Neural crest cell (in vitro differentiated cells): ENCODE measurements around the gene ACSL1. TPM values are rescaled to one million over a fixed set of nuclear protein-coding genes. Genes with fewer than 3 reads are reported as not detected.

Experiments
- DNase-seq: peaks from one replicate; pipeline ENCODE4 v3.0.0; 2021; ENCODE audit warnings: low read depth, mixed read lengths, low spot score
- H3K27ac Mint-ChIP-seq: one replicate; pipeline ENCODE4 v1.8.0; 2021; ENCODE audit warnings: mild to moderate bottlenecking, mixed read lengths; ENCODE audit not compliant: unreplicated experiment
- H3K27me3 Mint-ChIP-seq: 2 replicates; pipeline ENCODE4 v1.8.0; 2021; ENCODE audit warnings: low read depth, mild to moderate bottlenecking, mixed read lengths
- H3K36me3 Mint-ChIP-seq: 2 replicates; pipeline ENCODE4 v1.8.0; 2021; ENCODE audit warnings: low read depth, mild to moderate bottlenecking, mixed read lengths
- H3K4me1 Mint-ChIP-seq: 2 replicates; pipeline ENCODE4 v1.8.0; 2021; ENCODE audit warnings: mixed read lengths
- H3K4me3 Mint-ChIP-seq: one replicate; pipeline ENCODE4 v1.8.0; 2021; ENCODE audit warnings: mild to moderate bottlenecking, mixed read lengths
- H3K9me3 Mint-ChIP-seq: 2 replicates; pipeline ENCODE4 v1.8.0; 2021; ENCODE audit warnings: mixed read lengths
- total RNA-seq: library from RNA; stranded (reverse); gene quantifications from 2 replicates; pipeline ENCODE4 v1.2.1, GENCODE V29; 2021
- TF ChIP-seq, protein P1 (sequence below): fragments of 200-600 bp; sonication (generic); conservative IDR thresholded peaks from 2 replicates; pipeline ENCODE4 v1.5.0; 2021; ENCODE audit warnings: antibody characterized with exemption, mild to moderate bottlenecking

Gene ACSL1
- total RNA-seq, 1 donor from 2014 or later = 10.4 TPM

DNA sequence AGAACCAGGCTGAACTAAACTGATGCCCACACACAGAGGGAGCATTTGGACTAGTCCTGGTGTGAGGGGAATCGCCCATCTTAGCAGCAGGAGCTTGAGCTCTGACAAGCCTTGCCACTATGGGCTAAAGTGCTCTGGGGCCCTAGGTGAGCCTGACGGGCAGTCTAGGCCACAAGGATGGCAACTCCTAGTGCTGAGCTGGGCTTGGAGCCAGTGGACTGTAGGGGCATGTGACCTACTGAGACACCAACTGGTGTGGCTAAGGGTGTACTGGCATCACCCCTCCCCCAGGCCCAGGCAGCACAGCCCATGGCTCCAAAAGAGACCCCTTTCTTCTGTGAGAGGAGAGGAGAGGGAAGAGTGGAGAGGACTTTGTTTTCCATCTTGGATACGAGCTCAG is 106.4 kb downstream of the ACSL1 start:
- Mint-ChIP-seq H3K4me3 (no peak overlapping the region), H3K27me3 (no peaks in the 10 kb centered on the region), H3K27ac (no peak overlapping the region), H3K36me3 (peaks cover 38% of the 10 kb centered on the region), H3K9me3 (no peaks in the 10 kb centered on the region), H3K4me1 (no peaks in the 10 kb centered on the region)
- no peak for DNase-seq
- TF ChIP-seq, protein P1, sequence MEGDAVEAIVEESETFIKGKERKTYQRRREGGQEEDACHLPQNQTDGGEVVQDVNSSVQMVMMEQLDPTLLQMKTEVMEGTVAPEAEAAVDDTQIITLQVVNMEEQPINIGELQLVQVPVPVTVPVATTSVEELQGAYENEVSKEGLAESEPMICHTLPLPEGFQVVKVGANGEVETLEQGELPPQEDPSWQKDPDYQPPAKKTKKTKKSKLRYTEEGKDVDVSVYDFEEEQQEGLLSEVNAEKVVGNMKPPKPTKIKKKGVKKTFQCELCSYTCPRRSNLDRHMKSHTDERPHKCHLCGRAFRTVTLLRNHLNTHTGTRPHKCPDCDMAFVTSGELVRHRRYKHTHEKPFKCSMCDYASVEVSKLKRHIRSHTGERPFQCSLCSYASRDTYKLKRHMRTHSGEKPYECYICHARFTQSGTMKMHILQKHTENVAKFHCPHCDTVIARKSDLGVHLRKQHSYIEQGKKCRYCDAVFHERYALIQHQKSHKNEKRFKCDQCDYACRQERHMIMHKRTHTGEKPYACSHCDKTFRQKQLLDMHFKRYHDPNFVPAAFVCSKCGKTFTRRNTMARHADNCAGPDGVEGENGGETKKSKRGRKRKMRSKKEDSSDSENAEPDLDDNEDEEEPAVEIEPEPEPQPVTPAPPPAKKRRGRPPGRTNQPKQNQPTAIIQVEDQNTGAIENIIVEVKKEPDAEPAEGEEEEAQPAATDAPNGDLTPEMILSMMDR = no peak

DNA sequence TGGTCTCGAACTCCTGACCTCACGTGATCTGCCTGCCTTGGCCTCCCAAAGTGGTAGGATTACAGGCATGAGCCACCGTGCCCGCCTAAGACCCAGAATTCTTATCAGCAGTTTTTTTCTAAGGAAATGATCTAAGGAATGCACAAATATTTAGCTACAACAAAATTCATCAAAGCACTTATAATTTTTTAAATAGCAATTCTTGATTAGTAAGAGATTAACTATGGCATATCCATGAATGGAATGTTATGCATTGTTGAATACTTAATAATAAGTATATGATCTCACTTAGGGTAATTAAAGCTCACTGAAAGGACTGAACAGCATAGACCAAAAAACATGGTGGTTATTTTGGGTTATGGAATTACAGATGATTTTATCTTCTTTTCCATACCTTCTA is 110.2 kb downstream of the ACSL1 start:
- Mint-ChIP-seq H3K36me3 (peaks cover 28% of the 10 kb centered on the region), H3K4me1 (no peaks in the 10 kb centered on the region), H3K4me3 (no peak overlapping the region), H3K9me3 (no peaks in the 10 kb centered on the region), H3K27me3 (no peaks in the 10 kb centered on the region), H3K27ac (no peak overlapping the region)
- TF ChIP-seq, protein P1 = no peak
- no peak for DNase-seq

DNA sequence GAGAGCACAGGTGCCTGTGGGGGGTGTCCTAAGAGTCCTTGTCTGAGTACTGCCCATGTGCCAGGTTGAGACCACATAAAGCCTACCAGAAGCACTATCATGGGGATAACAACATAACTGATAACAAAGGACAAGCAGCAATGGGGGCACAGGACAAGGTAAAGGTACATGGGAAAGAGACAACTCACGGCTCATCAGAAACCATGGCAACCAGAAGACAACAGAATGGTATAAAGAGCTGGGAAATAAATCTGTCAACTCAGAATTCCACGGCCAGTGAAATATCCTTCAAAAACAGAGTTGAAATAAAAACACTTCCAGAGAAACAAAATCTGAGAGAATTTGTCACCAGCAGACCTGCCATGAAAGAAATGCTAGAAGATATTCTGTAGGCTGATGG is 111.9 kb downstream of the ACSL1 start:
- Mint-ChIP-seq H3K27ac (no peak overlapping the region), H3K9me3 (no peaks in the 10 kb centered on the region), H3K4me1 (no peaks in the 10 kb centered on the region), H3K27me3 (no peaks in the 10 kb centered on the region), H3K4me3 (no peak overlapping the region), H3K36me3 (peaks cover 33% of the 10 kb centered on the region)
- TF ChIP-seq, protein P1 = no peak
- DNase-seq = no peak

DNA sequence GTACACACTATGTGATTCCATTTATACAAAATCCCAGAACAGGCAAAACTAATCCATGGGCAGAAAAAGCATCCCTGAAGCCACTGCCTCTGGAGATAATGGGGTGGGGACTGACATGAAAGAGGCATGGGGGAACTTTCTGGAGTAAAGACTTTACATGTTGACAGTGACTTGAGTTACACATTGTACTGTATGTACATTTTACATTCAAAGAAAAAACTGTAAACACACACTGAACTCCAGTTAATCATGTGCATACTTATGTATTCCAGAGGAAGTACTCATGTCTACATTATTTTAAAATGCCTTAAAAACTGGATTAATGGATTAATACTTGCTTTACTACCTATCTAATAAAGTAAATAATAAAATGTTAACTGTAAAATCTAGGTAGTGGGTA is 113.4 kb downstream of the ACSL1 start:
- H3K27ac Mint-ChIP-seq = no peak overlapping the region
- no peak overlapping the region for H3K4me3 Mint-ChIP-seq
- TF ChIP-seq, protein P1 = no peak
- no peak for DNase-seq
- peaks cover 39% of the 10 kb centered on the region for H3K36me3 Mint-ChIP-seq
- no peaks in the 10 kb centered on the region for H3K4me1 Mint-ChIP-seq
- H3K9me3 Mint-ChIP-seq = no peaks in the 10 kb centered on the region
- H3K27me3 Mint-ChIP-seq = no peaks in the 10 kb centered on the region

DNA sequence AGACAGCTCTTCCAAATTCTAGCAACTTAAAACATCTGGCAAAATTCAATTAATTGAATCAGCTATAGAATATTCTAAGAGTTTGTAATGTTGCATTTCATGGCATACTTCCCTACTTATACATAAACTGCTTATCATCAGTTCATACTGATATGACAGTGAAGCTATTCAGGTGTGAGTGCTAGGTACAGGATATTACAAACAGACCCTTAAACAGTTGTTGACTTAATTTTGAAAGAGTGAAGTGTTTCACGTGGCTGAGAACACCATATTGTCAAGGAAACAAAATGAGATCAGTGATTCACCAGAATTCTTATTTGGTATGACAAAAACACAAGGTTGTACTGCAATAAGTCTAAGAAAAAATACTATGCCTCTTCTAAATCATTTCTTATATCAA is 119.3 kb downstream of the ACSL1 start:
- no peak for DNase-seq
- H3K27ac Mint-ChIP-seq = no peak overlapping the region
- H3K4me3 Mint-ChIP-seq = no peak overlapping the region
- H3K9me3 Mint-ChIP-seq = no peaks in the 10 kb centered on the region
- no peaks in the 10 kb centered on the region for H3K4me1 Mint-ChIP-seq
- TF ChIP-seq, protein P1 = no peak
- H3K36me3 Mint-ChIP-seq = peaks cover 50% of the 10 kb centered on the region
- no peaks in the 10 kb centered on the region for H3K27me3 Mint-ChIP-seq

DNA sequence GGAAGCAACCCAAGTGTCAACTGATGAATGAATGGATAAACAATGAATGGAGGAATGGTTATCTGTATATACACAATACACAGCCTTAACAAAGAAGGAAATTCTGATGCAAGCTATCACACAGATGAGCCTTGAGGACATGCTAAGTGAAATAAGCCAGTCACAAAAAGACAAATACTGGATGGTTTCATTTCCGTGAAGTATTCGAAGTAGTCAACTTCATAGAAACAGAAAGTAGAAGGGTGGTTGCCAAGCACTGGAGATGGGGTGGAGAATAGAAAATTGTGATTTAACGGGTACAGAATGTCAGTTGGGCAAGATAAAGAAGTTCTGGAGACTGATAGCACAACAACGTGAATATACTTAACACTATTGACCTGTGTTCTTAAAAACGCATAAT is 120.1 kb downstream of the ACSL1 start:
- no peak overlapping the region for H3K27ac Mint-ChIP-seq
- DNase-seq = no peak
- no peak overlapping the region for H3K4me3 Mint-ChIP-seq
- no peaks in the 10 kb centered on the region for H3K9me3 Mint-ChIP-seq
- TF ChIP-seq, protein P1 = no peak
- peaks cover 46% of the 10 kb centered on the region for H3K36me3 Mint-ChIP-seq
- H3K4me1 Mint-ChIP-seq = no peaks in the 10 kb centered on the region
- no peaks in the 10 kb centered on the region for H3K27me3 Mint-ChIP-seq
